Ishikawa (cell line): Measurements from ENCODE around the gene MRPS34.

Source experiments
- CEBPB ChIP-seq: IDR thresholded peaks from 2 replicates; pipeline ENCODE4 v1.6.1; 2012
- CREB1 ChIP-seq: IDR thresholded peaks from 2 replicates; pipeline ENCODE4 v1.6.1; 2012; ENCODE audit warnings: low read depth
- EGR1 ChIP-seq: IDR thresholded peaks from 2 replicates; pipeline ENCODE4 v1.6.1; 2012
- EP300 ChIP-seq: IDR thresholded peaks from 2 replicates; pipeline ENCODE4 v1.6.1; 2012; ENCODE audit warnings: borderline replicate concordance
- FOXM1 ChIP-seq: IDR thresholded peaks from 2 replicates; pipeline ENCODE4 v1.6.1; 2012; ENCODE audit warnings: low read depth, borderline replicate concordance
- MAX ChIP-seq: IDR thresholded peaks from 2 replicates; pipeline ENCODE4 v1.6.1; 2012
- NFIC ChIP-seq: IDR thresholded peaks from 2 replicates; pipeline ENCODE4 v1.6.1; 2012
- RAD21 ChIP-seq: IDR thresholded peaks from 2 replicates; pipeline ENCODE4 v1.6.1; 2012; ENCODE audit warnings: low read depth
- REST ChIP-seq: IDR thresholded peaks from 2 replicates; pipeline ENCODE4 v1.6.1; 2012; ENCODE audit warnings: low read depth, mild to moderate bottlenecking
- TAF1 ChIP-seq: IDR thresholded peaks from 2 replicates; pipeline ENCODE4 v1.6.1; 2012; ENCODE audit warnings: low read depth, mild to moderate bottlenecking
- TCF12 ChIP-seq: IDR thresholded peaks from 2 replicates; pipeline ENCODE4 v1.6.1; 2012; ENCODE audit warnings: low read depth
- TEAD4 ChIP-seq: IDR thresholded peaks from 2 replicates; pipeline ENCODE4 v1.6.1; 2012
- USF1 ChIP-seq: IDR thresholded peaks from 2 replicates; pipeline ENCODE4 v1.6.1; 2012
- YY1 ChIP-seq: IDR thresholded peaks from 2 replicates; pipeline ENCODE4 v1.6.1; 2012; ENCODE audit warnings: low read depth
- ZBTB7A ChIP-seq: IDR thresholded peaks from 2 replicates; pipeline ENCODE4 v1.6.1; 2012; ENCODE audit warnings: low read depth

The MRPS34 gene

GRCh38 chr16:1751946-1752345 lies 21.0 kb downstream of the MRPS34 start:
- TF ChIP-seq TCF12: no peak
- TF ChIP-seq CEBPB: no peak
- TF ChIP-seq NFIC: no peak
- no peak for TF ChIP-seq MAX
- no peak for TF ChIP-seq TAF1
- no peak for TF ChIP-seq USF1
- no peak for TF ChIP-seq REST
- no peak for TF ChIP-seq YY1
- TF ChIP-seq RAD21: no peak
- TF ChIP-seq CREB1: no peak
- no peak for TF ChIP-seq TEAD4
- no peak for TF ChIP-seq FOXM1

GRCh38 chr16:1749152-1750117 lies 23.5 kb downstream of the MRPS34 start:
- TF ChIP-seq MAX: no peak

GRCh38 chr16:1747934-1748333 lies 25.0 kb downstream of the MRPS34 start:
- TF ChIP-seq CEBPB (no peak), RAD21 (no peak), TEAD4 (no peak), CREB1 (no peak), TAF1 (no peak), FOXM1 (no peak), REST (no peak), EP300 (no peak), TCF12 (no peak), YY1 (no peak), ZBTB7A (no peak), MAX (no peak), USF1 (no peak)

GRCh38 chr16:1746693-1747195 lies 26.2 kb downstream of the MRPS34 start:
- no peak for TF ChIP-seq NFIC
- TF ChIP-seq USF1: no peak
- TF ChIP-seq CEBPB: no peak
- no peak for TF ChIP-seq YY1
- TF ChIP-seq REST: no peak
- no peak for TF ChIP-seq ZBTB7A
- no peak for TF ChIP-seq TAF1
- TF ChIP-seq EP300: no peak
- no peak for TF ChIP-seq EGR1
- TF ChIP-seq RAD21: no peak
- no peak for TF ChIP-seq CREB1
- no peak for TF ChIP-seq TCF12
- no peak for TF ChIP-seq TEAD4
- no peak for TF ChIP-seq FOXM1
